Endothelial cell of umbilical vein (primary cell): ENCODE results near the gene PTRH1.

Experiments used
- EZH2 ChIP-seq: IDR thresholded peaks from 2 replicates; pipeline ENCODE4 v1.6.1; 2012; ENCODE audit warnings: borderline replicate concordance, low read depth, mild to moderate bottlenecking, moderate library complexity, low read length, inconsistent platforms; ENCODE audit not compliant: severe bottlenecking
- GATA2 ChIP-seq: IDR thresholded peaks from 2 replicates; pipeline ENCODE4 v1.7.0; 2011; ENCODE audit warnings: low read depth, mild to moderate bottlenecking, moderate library complexity, mixed read lengths, low read length; ENCODE audit not compliant: insufficient read length, insufficient read depth
- JUN ChIP-seq: IDR thresholded peaks from 2 replicates; pipeline ENCODE4 v1.6.1; 2011; ENCODE audit warnings: borderline replicate concordance, low read depth; ENCODE audit not compliant: insufficient read length, insufficient read depth
- MYC ChIP-seq: IDR thresholded peaks from one replicate; pipeline ENCODE4 v1.6.1; 2011; ENCODE audit warnings: mild to moderate bottlenecking, low read depth, low read length
- POLR2A ChIP-seq: IDR thresholded peaks from 2 replicates; pipeline ENCODE4 v1.6.1; 2012; ENCODE audit warnings: low read depth, mild to moderate bottlenecking, control low read depth, low read length
- TF ChIP-seq, protein P1 (sequence below), 2 donors: IDR thresholded peaks; 1 replicate in 1 of 2; 2 replicates in 1 of 2; pipeline ENCODE4 v1.5.1; 2011; ENCODE audit warnings: low read length in 2 of 2, mild to moderate bottlenecking in 2 of 2, moderate library complexity in 2 of 2, control low read depth in 1 of 2, inconsistent platforms in 1 of 2, low read depth in 1 of 2; ENCODE audit not compliant: insufficient read depth in 1 of 2; ENCODE audit errors: extremely low read depth in 1 of 2
- TF ChIP-seq, protein P2 (sequence below): IDR thresholded peaks from 2 replicates; pipeline ENCODE4 v1.6.1; 2011; ENCODE audit not compliant: insufficient read depth, insufficient read length

DNA sequence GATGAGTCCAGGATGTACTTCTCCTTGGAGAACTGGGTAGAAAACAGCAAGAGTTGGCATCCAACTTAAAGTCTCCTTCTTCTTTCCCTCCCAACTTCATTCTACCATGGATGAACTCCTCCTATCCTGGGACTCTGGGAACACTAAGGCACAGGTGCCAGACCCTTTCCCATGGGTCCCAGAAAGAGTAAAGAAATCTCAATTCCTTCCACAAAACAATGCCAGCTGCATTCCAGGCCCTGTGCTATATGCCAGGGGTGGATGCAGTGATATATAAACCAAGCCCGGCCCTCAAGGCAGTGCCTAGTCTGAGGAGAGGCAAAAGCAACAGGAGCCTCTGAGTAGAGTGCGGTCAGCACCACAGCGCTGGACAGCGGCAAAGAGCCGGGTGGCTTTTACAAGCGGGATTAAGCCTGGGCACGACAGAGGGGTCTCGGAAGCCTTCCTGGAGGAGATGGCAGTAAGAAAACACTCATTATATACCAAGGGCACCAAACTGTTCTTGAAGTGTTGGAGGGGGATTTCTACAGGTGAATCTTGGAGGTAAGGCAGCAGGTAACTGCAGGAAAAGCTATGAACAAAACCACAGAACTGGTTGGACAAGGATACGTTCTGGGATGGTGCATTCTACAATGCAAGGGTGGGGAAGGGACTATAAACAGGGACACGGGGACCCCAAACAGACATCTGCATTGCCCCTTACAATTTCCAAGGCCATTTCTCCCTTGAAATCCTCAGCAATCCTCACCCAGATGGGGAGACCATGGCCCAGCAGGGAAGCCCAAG lies 36.0 kb upstream of the PTRH1 start:
- TF ChIP-seq, protein P1, sequence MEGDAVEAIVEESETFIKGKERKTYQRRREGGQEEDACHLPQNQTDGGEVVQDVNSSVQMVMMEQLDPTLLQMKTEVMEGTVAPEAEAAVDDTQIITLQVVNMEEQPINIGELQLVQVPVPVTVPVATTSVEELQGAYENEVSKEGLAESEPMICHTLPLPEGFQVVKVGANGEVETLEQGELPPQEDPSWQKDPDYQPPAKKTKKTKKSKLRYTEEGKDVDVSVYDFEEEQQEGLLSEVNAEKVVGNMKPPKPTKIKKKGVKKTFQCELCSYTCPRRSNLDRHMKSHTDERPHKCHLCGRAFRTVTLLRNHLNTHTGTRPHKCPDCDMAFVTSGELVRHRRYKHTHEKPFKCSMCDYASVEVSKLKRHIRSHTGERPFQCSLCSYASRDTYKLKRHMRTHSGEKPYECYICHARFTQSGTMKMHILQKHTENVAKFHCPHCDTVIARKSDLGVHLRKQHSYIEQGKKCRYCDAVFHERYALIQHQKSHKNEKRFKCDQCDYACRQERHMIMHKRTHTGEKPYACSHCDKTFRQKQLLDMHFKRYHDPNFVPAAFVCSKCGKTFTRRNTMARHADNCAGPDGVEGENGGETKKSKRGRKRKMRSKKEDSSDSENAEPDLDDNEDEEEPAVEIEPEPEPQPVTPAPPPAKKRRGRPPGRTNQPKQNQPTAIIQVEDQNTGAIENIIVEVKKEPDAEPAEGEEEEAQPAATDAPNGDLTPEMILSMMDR (IDR thresholded peaks at IDR 0.05; ENCODE audit: extremely low read depth in 1 of 2, insufficient read depth in 1 of 2, low read depth in 1 of 2, low read length in 2 of 2) = no peak
- TF ChIP-seq, protein P2, sequence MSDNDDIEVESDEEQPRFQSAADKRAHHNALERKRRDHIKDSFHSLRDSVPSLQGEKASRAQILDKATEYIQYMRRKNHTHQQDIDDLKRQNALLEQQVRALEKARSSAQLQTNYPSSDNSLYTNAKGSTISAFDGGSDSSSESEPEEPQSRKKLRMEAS = no peak
- TF ChIP-seq POLR2A = peak; percentile 34
- no peak for TF ChIP-seq EZH2
- TF ChIP-seq MYC = no peak
- TF ChIP-seq JUN = no peak
- no peak for TF ChIP-seq GATA2
